C4-2B (cell line): Measurements from ENCODE around the gene NUDT1.

ENCODE experiments used
- H3K27ac ChIP-seq: fragments of 450-650 bp; 2 replicates; pipeline ENCODE4 v1.5.1; 2017
- ZFX ChIP-seq: fragments of 450-650 bp; IDR thresholded peaks from 2 replicates; pipeline ENCODE4 v1.6.1; 2017
- TF ChIP-seq, protein P1 (sequence below): fragments of 450-650 bp; conservative IDR thresholded peaks from 2 replicates; pipeline ENCODE4 v1.5.1; 2017; ENCODE audit warnings: mild to moderate bottlenecking

Gene NUDT1

DNA sequence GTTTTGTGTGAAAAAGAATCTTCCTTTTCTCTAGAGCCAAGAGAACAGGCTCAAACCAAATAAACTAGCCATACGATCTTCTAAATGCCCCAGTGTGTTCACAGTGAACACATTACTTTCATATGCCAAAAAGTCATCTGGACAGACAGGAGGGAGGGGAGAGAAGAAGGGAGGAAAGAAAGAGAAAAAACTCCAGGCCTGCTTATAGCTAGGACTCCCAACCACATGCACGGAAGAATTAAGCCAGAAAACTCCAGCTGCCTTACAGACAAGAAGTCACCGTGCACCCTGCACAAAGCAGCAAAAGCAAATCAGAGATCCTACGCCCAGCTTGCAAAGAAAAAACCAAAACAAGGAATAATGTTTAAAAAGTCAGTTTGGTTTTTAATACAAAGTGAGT is 37.9 kb downstream of the NUDT1 start:
- no peak for TF ChIP-seq ZFX
- TF ChIP-seq, protein P1, sequence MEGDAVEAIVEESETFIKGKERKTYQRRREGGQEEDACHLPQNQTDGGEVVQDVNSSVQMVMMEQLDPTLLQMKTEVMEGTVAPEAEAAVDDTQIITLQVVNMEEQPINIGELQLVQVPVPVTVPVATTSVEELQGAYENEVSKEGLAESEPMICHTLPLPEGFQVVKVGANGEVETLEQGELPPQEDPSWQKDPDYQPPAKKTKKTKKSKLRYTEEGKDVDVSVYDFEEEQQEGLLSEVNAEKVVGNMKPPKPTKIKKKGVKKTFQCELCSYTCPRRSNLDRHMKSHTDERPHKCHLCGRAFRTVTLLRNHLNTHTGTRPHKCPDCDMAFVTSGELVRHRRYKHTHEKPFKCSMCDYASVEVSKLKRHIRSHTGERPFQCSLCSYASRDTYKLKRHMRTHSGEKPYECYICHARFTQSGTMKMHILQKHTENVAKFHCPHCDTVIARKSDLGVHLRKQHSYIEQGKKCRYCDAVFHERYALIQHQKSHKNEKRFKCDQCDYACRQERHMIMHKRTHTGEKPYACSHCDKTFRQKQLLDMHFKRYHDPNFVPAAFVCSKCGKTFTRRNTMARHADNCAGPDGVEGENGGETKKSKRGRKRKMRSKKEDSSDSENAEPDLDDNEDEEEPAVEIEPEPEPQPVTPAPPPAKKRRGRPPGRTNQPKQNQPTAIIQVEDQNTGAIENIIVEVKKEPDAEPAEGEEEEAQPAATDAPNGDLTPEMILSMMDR, result no peak
- H3K27ac ChIP-seq, result no peak overlapping the region

DNA sequence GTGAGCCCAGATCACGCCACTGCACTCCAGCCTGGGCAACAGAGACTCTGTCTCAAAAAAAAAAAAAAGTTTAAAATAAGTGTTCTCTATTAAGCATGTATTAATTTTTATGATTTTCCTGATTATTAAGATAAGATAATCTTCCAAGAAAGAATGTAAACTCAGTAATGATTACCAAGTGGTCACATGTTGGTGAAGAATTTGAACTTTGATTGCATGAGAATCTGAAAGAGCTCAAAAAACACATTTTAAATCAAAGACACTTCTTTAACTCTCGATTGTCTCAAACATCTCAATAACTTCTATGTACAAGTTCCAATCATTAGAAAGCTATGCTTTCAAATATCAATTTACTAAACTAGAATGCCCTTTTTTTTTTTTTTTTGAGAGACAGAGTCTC is 38.4 kb downstream of the NUDT1 start:
- TF ChIP-seq, protein P1, result no peak
- no peak for TF ChIP-seq ZFX
- H3K27ac ChIP-seq, result no peak overlapping the region

DNA sequence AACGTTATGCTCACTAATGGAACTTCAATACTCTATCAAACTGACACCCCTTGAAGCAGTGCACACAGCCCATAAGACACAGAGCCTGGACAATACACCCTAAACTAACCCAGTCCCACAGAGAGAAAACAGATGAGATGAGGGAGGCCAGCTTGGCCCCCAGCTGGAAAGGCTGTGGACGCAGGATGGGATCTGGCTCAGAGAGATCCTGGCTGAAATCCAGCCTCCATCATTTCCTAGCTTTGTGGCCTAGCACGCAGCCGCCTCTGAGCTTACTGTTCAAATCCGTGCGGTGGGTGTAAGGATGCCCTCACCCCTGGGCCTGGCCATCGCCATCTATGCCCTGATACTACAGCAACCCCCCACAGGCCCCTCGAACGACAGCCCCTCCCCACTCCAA is 39.5 kb downstream of the NUDT1 start:
- no peak overlapping the region for H3K27ac ChIP-seq
- TF ChIP-seq, protein P1, result no peak

DNA sequence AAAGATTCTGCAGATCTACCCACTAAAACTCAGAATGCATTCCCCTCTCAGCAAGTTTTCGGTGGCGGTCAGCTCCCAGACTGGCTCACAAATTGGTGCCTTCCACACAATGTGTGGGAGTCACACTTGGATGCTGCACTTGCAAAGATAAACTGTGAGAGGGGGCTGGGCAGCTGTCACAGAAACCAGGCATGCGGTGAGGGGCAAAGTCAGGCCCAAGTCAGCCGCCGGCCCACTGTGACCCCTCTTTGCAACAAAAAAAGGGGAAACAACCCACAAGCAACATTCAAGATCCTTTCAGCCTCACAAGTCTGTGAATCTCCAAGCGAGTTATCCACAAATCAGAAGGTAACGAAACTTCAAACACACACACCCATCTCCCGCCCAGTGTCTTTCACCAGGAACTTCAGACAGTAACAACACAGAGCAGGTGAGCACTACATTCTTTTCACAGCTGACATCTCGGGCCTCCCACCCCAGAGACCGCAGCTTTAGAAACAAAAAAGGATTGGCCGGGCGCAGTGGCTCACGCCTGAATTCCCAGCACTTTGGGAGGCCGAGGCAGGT is 40.2 kb downstream of the NUDT1 start:
- TF ChIP-seq ZFX, result no peak
- TF ChIP-seq, protein P1, result no peak
- no peak overlapping the region for H3K27ac ChIP-seq

DNA sequence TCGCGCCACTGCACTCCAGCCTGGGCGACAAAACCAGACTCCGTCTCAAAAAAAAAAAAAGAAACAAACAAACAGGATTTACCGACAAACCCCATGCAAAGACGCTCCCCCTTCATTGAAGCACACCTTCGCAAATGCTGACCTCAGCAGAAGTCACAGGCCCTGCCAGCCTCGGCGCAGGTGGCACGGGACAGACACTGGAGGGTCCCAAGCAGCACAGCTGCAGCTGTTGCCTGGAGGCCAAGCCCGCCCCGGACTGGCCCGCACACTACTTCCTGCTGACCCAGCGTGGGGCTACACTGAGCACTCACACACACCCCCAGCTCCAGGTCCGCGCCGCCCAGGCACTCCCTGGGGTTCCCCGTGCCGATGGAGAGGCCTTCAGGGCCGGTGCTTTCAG is 41.0 kb downstream of the NUDT1 start:
- TF ChIP-seq, protein P1, result no peak
- no peak for TF ChIP-seq ZFX
- no peak overlapping the region for H3K27ac ChIP-seq

DNA sequence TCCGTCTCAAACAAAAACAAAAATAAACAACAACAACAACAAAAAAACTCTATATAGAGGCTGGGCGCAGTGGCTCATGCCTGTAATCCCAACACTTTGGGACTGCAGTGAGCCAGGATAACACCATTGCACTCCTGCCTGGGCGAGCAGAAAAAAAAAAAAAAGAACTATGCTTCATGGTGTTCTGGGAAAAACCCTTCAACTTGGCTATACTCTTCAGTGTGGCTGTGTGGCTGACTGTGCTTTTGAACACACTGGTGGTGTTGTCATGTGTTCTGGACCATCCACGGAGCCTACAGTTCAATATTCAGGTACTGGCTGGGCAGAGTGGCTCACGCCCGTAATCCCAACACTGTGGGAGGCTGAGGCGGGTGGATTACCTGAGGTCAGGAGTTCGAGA is 45.7 kb downstream of the NUDT1 start:
- no peak for TF ChIP-seq ZFX
- TF ChIP-seq, protein P1, result no peak
- no peak overlapping the region for H3K27ac ChIP-seq

DNA sequence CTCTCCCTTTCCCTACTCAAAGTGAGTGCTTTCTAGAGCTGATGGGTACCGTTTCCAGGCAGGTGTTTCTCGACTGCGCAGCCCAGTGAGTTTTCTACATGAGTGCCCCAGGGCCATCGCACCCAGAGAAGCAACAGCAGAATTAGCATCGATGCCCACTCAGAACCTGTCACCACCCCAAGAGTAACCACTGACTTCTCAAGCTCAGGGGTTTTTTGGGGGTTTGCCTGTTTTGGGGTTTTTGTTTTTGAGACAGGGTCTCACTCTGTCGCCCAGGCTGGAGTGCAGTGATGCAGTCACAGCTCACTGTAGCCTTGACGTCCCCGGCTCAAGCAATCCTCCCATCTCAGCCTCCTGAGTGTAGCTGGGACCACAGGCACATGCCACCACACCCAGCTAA is 46.5 kb downstream of the NUDT1 start:
- H3K27ac ChIP-seq, result no peak overlapping the region
- TF ChIP-seq ZFX, result no peak
- TF ChIP-seq, protein P1, result no peak
